ENCODE measurements around the gene SDK1.
A peak's percentile ranks its signal among the peaks of the same experiment; 100 is the strongest.

SDK1 gene

GRCh38 chr7:3345699-3346481 is 44.8 kb downstream of the SDK1 start:
- DNase-seq, result no peak

- DNase-seq, result no peak
Measured at GRCh38 chr7:3349126-3349525, 48.1 kb downstream of the SDK1 start.

- DNase-seq, result no peak
Measured at GRCh38 chr7:3356173-3356572, 55.1 kb downstream of the SDK1 start.

GRCh38 chr7:3358991-3359390 is 57.9 kb downstream of the SDK1 start:
- no peak for DNase-seq

- no peak for DNase-seq
Measured at GRCh38 chr7:3367261-3367660, 66.2 kb downstream of the SDK1 start.

- no peak for DNase-seq
Measured at GRCh38 chr7:3370068-3370830, 69.2 kb downstream of the SDK1 start.

DNA sequence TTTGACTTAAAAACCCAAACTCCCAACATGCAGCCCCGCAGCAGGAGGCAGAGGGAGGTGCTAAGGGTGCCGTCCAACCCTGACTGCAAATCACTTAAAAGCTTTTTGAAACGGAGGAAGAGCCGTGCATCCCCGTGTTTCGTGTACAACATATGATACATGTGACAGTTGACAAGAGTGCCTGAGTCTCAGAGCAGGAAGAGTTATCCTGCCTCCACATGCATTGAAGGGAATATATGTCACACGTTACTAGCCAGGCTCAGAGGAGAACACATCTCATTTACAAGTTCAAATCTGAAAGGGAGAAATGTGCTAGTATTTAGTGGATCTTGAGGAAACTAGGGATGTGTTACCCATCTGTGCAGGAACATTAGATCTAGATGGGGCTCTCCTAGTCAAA is 69.9 kb downstream of the SDK1 start:
- DNase-seq, result no peak

DNA sequence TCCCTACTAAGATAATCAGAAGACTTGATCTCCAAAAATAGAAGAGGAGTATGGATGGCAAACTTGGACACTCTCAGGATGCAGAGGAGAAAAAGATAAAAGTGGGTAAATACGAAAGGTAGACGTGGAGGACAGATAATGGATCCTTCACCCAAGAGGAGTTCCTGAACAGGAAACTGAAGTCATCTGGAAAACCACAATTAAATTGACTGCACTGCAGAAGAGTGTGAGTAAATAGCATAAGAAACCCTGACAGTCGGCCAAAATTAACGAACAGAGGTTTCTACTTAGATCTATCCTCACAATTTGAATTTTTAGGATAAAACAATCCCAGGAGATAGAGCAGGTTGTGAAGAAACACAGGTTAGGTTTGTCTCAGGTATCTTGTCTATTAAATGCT is 70.5 kb downstream of the SDK1 start:
- no peak for DNase-seq

- no peak for DNase-seq
Measured at GRCh38 chr7:3374239-3374638, 73.2 kb downstream of the SDK1 start.

DNA sequence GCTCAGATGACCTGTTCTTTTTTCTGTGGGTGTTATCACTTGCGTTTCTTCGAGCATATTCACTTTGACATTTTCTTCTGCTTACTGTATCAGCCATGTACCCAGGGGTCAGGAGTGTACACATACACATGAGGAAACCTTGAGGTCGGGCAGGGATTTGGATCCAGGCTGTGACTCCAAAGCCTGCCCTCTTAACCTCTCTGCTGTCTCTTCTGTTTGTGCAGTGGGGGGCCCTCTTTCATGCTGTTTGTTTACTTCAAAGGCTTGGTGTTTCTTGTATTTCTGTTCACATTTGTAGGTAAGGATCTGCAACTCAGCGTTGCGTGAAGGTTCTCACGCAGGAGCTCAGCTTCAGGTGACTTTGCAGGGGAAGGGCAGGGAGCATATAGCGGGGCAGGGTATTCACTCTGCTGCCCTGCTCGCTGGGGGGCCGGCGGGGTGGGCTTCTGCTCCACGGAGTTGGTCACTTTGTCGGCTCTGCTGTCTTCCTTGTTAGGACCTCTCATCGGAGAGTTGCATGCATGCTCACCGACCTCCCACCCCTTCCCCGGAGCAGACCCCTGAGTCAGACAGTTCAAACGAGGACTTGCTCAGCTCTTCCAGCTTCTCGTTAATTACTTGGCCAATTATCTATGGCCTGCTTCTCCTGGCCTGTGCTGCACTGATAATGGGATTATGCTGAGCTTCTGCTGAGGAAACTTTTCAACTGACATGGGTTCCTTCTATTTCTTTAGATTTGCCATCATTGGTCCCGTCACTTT is 77.5 kb downstream of the SDK1 start:
- DNase-seq, result no peak

- no peak for DNase-seq
Measured at GRCh38 chr7:3380034-3380433, 79.0 kb downstream of the SDK1 start.

GRCh38 chr7:3380886-3381685 is 80.0 kb downstream of the SDK1 start:
- DNase-seq, result no peak

DNA sequence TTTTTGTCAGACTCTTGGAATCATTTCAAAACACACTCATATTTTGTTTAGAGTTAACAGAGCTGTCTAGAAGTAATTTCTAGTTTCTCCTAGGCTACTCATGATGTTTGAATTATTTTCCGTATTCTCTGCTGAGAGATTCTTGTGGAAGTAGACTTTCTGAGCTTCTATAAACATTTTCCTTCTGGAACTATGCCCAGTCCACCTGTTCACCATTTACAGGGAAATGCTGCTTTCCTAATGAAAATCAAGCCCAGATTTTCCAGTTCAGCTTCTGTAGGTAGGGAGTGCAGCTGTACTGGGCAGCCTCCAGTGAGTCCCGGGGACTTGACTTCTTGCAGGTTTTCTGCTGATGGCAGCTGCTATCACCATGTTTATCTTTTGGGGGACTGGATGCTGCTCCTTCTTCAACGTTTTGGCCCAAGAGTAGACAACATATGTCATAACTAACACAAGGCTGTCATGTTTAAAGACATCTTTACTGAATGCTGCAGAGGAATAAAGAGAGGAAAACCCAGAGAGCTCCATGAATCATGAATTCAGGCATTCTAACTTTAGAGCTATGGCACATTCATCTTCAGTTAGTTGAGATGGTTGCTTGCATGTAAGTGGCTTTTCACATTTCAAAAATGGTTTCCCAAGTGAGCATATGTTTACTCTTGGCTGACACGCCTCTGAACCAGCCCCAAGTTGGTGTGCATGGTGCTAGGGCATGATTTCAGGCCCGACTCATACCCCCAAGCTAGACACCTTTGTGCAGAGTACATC is 85.6 kb downstream of the SDK1 start:
- no peak for DNase-seq

DNA sequence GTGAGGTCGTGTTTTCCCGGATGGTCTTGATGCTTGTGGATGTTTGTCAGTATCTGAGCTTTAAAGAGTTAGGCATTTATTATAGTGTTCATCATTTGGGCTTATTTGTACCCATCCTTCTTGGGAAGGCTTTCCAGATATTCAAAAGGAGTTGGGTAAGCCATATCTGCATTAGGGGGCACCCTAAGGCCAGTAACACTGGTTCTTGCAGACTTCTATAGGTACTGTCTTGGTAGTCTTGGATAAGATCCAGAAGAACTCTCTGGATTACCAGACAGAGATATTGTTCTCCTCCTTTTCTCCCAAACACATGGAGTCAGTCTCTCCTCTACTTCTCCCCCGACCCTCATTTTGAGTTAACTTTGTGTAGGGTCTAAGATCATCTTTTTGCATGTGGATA is 92.8 kb downstream of the SDK1 start:
- DNase-seq, result no peak

DNA sequence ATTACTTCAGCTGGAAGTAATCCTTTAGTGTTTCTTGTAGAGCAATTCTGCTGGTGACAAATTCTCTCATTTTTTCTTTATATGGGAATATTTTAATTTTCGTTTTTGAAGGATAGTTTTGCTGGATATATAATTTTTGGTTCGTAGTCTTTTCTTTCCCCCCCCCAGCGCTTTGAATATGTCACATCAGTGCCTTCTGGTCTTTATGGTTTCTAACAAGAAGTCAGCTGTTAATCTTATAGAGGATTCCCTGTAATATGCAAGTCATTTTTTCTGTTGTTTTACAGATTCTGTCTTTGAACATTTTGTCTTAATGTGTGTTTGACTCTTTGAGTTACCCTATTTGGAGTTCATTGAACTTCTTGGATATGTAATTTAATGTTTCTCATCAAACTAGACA is 96.3 kb downstream of the SDK1 start:
- DNase-seq, result no peak

DNA sequence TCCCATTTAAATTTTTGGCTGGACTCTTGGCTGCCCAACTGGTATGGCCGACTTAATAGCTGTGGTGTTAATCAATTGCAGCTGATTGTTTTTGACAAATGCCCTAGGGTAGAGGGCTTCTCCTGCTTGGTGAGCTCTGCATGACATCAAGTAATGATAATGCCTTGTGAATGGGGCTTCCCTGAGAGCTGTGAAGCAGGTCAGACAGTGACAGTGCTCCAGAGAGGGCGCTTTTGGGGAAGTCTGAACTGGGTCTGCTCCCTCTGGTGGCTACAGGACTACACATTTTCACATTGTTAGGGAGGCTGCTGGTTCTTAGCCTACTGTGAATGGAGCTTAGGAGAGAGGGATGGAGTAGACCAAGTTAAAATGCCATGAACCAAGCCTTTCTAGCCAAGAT is 98.8 kb downstream of the SDK1 start:
- peak; percentile 6 to 14 for DNase-seq

- no peak for DNase-seq
Measured at GRCh38 chr7:3404501-3404900, 103.4 kb downstream of the SDK1 start.

DNA sequence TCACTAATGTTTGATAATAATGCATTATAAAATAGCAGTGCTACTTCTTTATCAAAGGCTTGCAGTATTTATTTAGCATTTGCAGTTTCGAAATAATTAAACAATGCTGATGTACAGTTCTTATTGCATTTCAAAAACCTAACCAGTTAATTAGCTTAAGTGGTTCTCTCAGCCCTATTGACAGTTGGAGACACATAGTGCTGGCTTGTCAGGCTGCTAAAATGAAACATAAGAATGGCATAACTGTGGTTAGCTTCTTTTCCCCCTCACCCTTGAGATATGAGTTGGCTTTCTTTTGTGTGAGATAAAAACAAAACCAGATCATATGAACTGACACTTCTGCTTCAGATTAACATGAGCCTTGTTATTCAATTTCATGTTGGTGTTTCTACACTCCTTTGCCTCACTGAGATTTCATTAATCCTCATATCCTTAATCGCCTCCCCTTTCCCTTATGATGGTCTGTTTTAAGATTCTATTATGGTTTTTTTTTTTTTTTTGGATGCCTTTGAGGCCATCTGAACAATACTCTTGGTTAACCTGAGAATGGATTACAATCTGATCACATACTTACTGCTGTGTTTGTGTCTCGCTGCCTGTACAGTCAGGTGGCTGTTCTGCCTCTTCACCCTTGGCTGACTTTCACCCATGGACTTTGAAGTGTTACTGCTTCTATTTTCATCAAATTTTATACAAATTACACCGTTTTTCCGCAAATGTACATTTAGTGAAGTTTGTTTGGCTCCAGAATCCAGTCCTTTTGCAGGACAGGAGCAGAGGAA is 108.0 kb downstream of the SDK1 start:
- DNase-seq, result no peak

- no peak for DNase-seq
Measured at GRCh38 chr7:3412871-3413270, 111.8 kb downstream of the SDK1 start.

- no peak for DNase-seq
Measured at GRCh38 chr7:3415861-3416312, 114.8 kb downstream of the SDK1 start.

DNA sequence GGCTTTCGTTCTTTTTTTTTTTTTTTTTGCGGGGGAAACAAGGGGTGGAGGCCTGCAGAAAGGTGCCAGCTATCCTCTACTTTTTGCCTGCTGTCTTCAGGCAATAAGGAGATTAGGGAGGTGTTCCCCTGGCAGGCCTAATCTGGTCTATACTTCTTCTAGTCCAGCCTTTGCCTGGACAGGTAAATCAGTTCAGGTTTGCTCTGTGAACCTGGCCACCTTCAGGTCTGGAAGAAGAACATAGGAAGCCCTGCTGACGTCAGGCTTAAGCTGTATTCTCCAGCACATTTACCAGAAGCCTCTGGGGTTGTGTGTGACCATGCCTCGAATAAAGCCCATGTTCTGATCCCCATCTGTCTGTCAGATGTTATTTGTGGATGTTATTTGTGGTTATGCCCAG is 115.4 kb downstream of the SDK1 start:
- DNase-seq, result no peak

All from CD4-positive, alpha-beta T cell treated with Interleukin-4 for 1 hour (primary cell).